ENCODE results near the gene SEMA3E. TPM values are rescaled to one million over a fixed set of nuclear protein-coding genes. Genes with fewer than 3 reads are reported as not detected.

The SEMA3E gene
- total RNA-seq, 4 donors from 2014 or later = 0.94 to 6.9 (median 2.2) TPM

DNA sequence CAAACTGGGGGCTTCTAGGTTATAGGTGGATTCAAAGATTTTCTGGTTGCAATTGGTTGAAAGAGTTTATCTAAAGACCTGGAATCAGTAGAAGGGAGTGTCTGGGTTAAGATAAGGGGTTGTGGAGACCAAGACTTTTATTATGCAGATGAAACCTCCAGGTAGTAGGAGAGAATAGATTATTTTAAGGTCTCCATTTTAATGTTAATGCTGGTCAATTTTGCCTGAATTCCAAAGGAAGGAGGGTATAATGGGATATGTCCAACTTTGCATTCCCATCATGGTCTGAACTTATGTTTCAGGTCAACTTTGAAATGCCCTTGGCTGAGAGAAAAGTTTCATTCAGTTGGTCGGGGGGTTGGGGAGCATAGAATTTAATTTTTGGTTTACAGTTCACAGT lies 44.3 kb upstream of the SEMA3E start:
- 85 to 93% methylated on average over 1 of the region's 1 CpG for WGBS, 2 donors
- TF ChIP-seq CTCF (IDR thresholded peaks at IDR 0.05) (no peak), POLR2A (IDR thresholded peaks at IDR 0.05) (no peak)
- DNase-seq = no peak
- Histone ChIP-seq H3K4me1 (peaks cover 0 to 4% of the 10 kb centered on the region in 2 donors), H3K4me3 (replicated peaks in 1 of 3) (no peak overlapping the region), H3K9me3 (no peaks in the 10 kb centered on the region), H3K27me3 (no peaks in the 10 kb centered on the region), H3K27ac (no peak overlapping the region), H3K36me3 (no peaks in the 10 kb centered on the region)
- intact Hi-C loops (cut with DNase I) = no loop called here

GRCh38 chr7:83691095-83691494 lies 42.2 kb upstream of the SEMA3E start:
- no peak overlapping the region for H3K27ac ChIP-seq
- H3K36me3 ChIP-seq = no peaks in the 10 kb centered on the region
- peaks cover 0 to 4% of the 10 kb centered on the region in 2 donors for H3K4me1 ChIP-seq
- H3K4me3 ChIP-seq (replicated peaks in 1 of 3) = no peak overlapping the region
- H3K9me3 ChIP-seq = no peaks in the 10 kb centered on the region
- WGBS, 2 donors = 60 to 67% methylated on average over 4 of the region's 4 CpGs
- intact Hi-C loops (cut with DNase I) = no loop called here
- TF ChIP-seq CTCF (IDR thresholded peaks at IDR 0.05) (no peak), POLR2A (IDR thresholded peaks at IDR 0.05) (no peak)
- H3K27me3 ChIP-seq = no peaks in the 10 kb centered on the region
- DNase-seq = no peak

- no peak for DNase-seq
- intact Hi-C loops (cut with DNase I) = no loop called here
- Histone ChIP-seq H3K4me1 (peaks cover 0 to 4% of the 10 kb centered on the region in 2 donors), H3K27me3 (no peaks in the 10 kb centered on the region), H3K27ac (no peak overlapping the region), H3K4me3 (replicated peaks in 1 of 3) (no peak overlapping the region), H3K9me3 (no peaks in the 10 kb centered on the region), H3K36me3 (no peaks in the 10 kb centered on the region)
- TF ChIP-seq CTCF (IDR thresholded peaks at IDR 0.05) (no peak), POLR2A (IDR thresholded peaks at IDR 0.05) (no peak)
- 31 to 41% methylated on average over 1 of the region's 1 CpG for WGBS, 2 donors
These were observed 40.9 kb upstream of the SEMA3E start for GRCh38 chr7:83689855-83690254.

DNA sequence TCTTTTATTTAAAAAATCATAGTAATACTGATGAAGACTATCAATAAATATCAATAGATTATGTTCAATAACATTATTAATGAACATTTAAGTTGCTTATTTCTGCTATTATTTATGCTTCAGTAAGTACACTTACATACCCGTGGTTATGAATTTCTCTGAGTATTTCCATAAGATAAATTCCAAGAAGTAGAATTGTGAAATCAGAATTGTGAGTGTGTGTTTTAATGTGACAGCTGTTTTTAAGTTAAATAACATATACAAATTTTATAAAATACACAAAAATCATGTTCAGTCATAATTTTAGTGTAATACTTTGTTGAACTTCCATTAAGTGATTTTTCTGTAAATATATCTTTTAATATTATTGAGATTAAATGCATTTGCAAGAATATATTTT lies 37.5 kb upstream of the SEMA3E start:
- H3K4me3 ChIP-seq (replicated peaks in 1 of 3) = no peak overlapping the region
- H3K9me3 ChIP-seq = no peaks in the 10 kb centered on the region
- intact Hi-C loops (cut with DNase I) = no loop called here
- 87 to 90% methylated on average over 1 of the region's 1 CpG for WGBS, 2 donors
- TF ChIP-seq POLR2A (IDR thresholded peaks at IDR 0.05) (no peak), CTCF (IDR thresholded peaks at IDR 0.05) (no peak)
- H3K36me3 ChIP-seq = no peaks in the 10 kb centered on the region
- H3K27me3 ChIP-seq = no peaks in the 10 kb centered on the region
- DNase-seq = no peak
- peaks cover 0 to 4% of the 10 kb centered on the region in 2 donors for H3K4me1 ChIP-seq
- no peak overlapping the region for H3K27ac ChIP-seq

DNA sequence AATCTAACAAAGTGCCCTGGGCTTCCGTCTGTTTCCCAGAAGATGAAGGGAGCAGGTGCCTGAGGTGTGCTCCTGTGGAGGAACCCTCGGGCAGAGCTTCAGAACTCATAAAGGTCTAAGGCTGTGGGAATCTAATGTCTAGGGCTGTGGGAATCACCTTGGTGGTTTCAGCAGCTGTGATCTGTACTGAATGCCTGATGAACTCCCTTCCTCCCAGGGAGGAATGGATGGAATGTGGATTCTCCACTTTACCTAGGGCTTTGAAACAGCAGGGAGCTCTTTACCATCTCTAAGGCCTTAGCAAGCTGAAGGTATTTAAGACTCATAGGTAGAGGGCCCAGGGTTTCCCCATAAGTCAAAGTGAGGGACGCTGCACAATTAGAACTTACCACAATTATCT lies 36.0 kb upstream of the SEMA3E start:
- TF ChIP-seq POLR2A (IDR thresholded peaks at IDR 0.05) = no peak
- TF ChIP-seq CTCF (IDR thresholded peaks at IDR 0.05) = no peak
- H3K4me1 ChIP-seq = peaks cover 0 to 4% of the 10 kb centered on the region in 2 donors
- H3K27ac ChIP-seq = no peak overlapping the region
- H3K9me3 ChIP-seq = no peaks in the 10 kb centered on the region
- no peaks in the 10 kb centered on the region for H3K27me3 ChIP-seq
- no peak overlapping the region for H3K4me3 ChIP-seq (replicated peaks in 1 of 3)
- DNase-seq = no peak
- intact Hi-C loops (cut with DNase I) = no loop called here
- H3K36me3 ChIP-seq = no peaks in the 10 kb centered on the region
- WGBS, 2 donors = 42% methylated on average over 3 of the region's 3 CpGs

Measured in thyroid gland (tissue), 4 donors.